H9 (cell line): ENCODE results near the gene CLRN3. TPM values are rescaled to one million over a fixed set of nuclear protein-coding genes. Genes with fewer than 3 reads are reported as not detected.

ENCODE experiments used
- DNase-seq: peaks from one replicate; pipeline ENCODE4 v3.0.0-alpha.2; 2017
- H2AFZ ChIP-seq: one replicate; pipeline ENCODE4 v1.6.1; 2013; ENCODE audit warnings: mild to moderate bottlenecking, low read length, control low read depth, moderate library complexity
- H2AK5ac ChIP-seq: 2 replicates; pipeline ENCODE4 v1.6.1; 2013; ENCODE audit warnings: low read length, control low read depth, mixed read lengths; ENCODE audit not compliant: insufficient read length
- H2BK120ac ChIP-seq: one replicate; pipeline ENCODE4 v1.6.1; 2013; ENCODE audit warnings: low read depth, mild to moderate bottlenecking, low read length, control low read depth, inconsistent platforms; ENCODE audit not compliant: poor library complexity, severe bottlenecking
- H2BK12ac ChIP-seq: 2 replicates; pipeline ENCODE4 v1.6.1; 2013; ENCODE audit warnings: low read length, control low read depth, mixed read lengths, low read depth; ENCODE audit not compliant: insufficient read length
- H2BK15ac ChIP-seq: 2 replicates; pipeline ENCODE4 v1.6.1; 2013; ENCODE audit warnings: low read depth, low read length, control low read depth
- H2BK20ac ChIP-seq: one replicate; pipeline ENCODE4 v1.6.1; 2013; ENCODE audit warnings: low read depth, mild to moderate bottlenecking, low read length, control low read depth, inconsistent platforms; ENCODE audit not compliant: poor library complexity, severe bottlenecking
- H2BK5ac ChIP-seq: 2 replicates; pipeline ENCODE4 v1.6.1; 2013; ENCODE audit warnings: low read length, control low read depth, mixed read lengths; ENCODE audit not compliant: insufficient read length
- H3K14ac ChIP-seq: 2 replicates; pipeline ENCODE4 v1.6.1; 2013; ENCODE audit warnings: low read length, control low read depth; ENCODE audit not compliant: insufficient read depth
- H3K18ac ChIP-seq: 2 replicates; pipeline ENCODE4 v1.6.1; 2013; ENCODE audit warnings: low read depth, mild to moderate bottlenecking, mixed read lengths, low read length, control low read depth; ENCODE audit not compliant: insufficient read length
- H3K23ac ChIP-seq: 2 replicates; pipeline ENCODE4 v1.6.1; 2013; ENCODE audit warnings: low read length, control low read depth, mixed read lengths, low read depth; ENCODE audit not compliant: insufficient read length
- H3K23me2 ChIP-seq: 2 replicates; pipeline ENCODE4 v1.6.1; 2013; ENCODE audit warnings: low read depth, mild to moderate bottlenecking, mixed read lengths, low read length, control low read depth; ENCODE audit not compliant: insufficient read length, poor library complexity, severe bottlenecking
- H3K27ac ChIP-seq: 2 replicates; pipeline ENCODE4 v1.5.1; 2013; ENCODE audit warnings: low read length, control low read depth, mixed read lengths, low read depth; ENCODE audit not compliant: insufficient read length
- H3K27me3 ChIP-seq: 2 replicates; pipeline ENCODE4 v1.6.1; 2013; ENCODE audit warnings: low read length, control low read depth, inconsistent platforms; ENCODE audit not compliant: insufficient read depth
- H3K4ac ChIP-seq: 2 replicates; pipeline ENCODE4 v1.6.1; 2013; ENCODE audit warnings: low read depth, mild to moderate bottlenecking, control low read depth, inconsistent platforms, low read length, moderate library complexity
- H3K4me1 ChIP-seq: 2 replicates; pipeline ENCODE4 v1.6.1; 2013; ENCODE audit warnings: low read length, control low read depth, inconsistent platforms; ENCODE audit not compliant: insufficient read depth
- H3K4me2 ChIP-seq: 2 replicates; pipeline ENCODE4 v1.6.1; 2013; ENCODE audit warnings: low read length, control low read depth, mixed read lengths; ENCODE audit not compliant: insufficient read length, insufficient read depth
- H3K56ac ChIP-seq: 2 replicates; pipeline ENCODE4 v1.6.1; 2013; ENCODE audit warnings: low read depth, mild to moderate bottlenecking, mixed read lengths, low read length, control low read depth; ENCODE audit not compliant: insufficient read length
- H3K79me1 ChIP-seq: 2 replicates; pipeline ENCODE4 v1.6.1; 2013; ENCODE audit warnings: low read depth, mild to moderate bottlenecking, moderate library complexity, low read length, control low read depth, inconsistent platforms; ENCODE audit not compliant: insufficient read depth, poor library complexity, severe bottlenecking
- H3K79me2 ChIP-seq: 2 replicates; pipeline ENCODE4 v1.6.1; 2013; ENCODE audit warnings: low read length, control low read depth, inconsistent platforms; ENCODE audit not compliant: insufficient read depth
- H3K9ac ChIP-seq: 2 replicates; pipeline ENCODE4 v1.6.1; 2013; ENCODE audit warnings: low read length, control low read depth, mixed read lengths; ENCODE audit not compliant: insufficient read length; ENCODE audit errors: extremely low read depth
- H3K9me3 ChIP-seq: one replicate; pipeline ENCODE4 v1.6.1; 2013; ENCODE audit warnings: low read depth, low read length, inconsistent platforms; ENCODE audit not compliant: control insufficient read depth
- H3T11ph ChIP-seq: one replicate; pipeline ENCODE4 v1.6.1; 2013; ENCODE audit warnings: mild to moderate bottlenecking, low read length, control low read depth, inconsistent platforms
- H4K20me1 ChIP-seq: one replicate; pipeline ENCODE4 v1.6.1; 2013; ENCODE audit not compliant: control insufficient read depth, insufficient read length, insufficient read depth
- H4K5ac ChIP-seq: 2 replicates; pipeline ENCODE4 v1.6.1; 2013; ENCODE audit warnings: low read depth, mild to moderate bottlenecking, mixed read lengths, low read length, control low read depth; ENCODE audit not compliant: insufficient read length
- H4K8ac ChIP-seq: replicated peaks from 2 replicates; pipeline ENCODE4 v1.6.1; 2013; ENCODE audit warnings: low read length, control low read depth, mixed read lengths, low read depth; ENCODE audit not compliant: insufficient read length
- H4K91ac ChIP-seq: 2 replicates; pipeline ENCODE4 v1.6.1; 2013; ENCODE audit warnings: low read depth, mild to moderate bottlenecking, moderate library complexity, mixed read lengths, low read length, control low read depth; ENCODE audit not compliant: insufficient read length
- H3K27ac Mint-ChIP-seq, 3 experiments: 2 replicates in 2 of 3; 3 replicates in 1 of 3; pipeline ENCODE4 v1.8.0; 2020 to 2021; ENCODE audit warnings: mixed read lengths in 3 of 3, mild to moderate bottlenecking in 1 of 3, moderate library complexity in 1 of 3
- H3K27me3 Mint-ChIP-seq: 2 replicates; pipeline ENCODE4 v1.8.0; 2021; ENCODE audit warnings: low read depth, mild to moderate bottlenecking, moderate library complexity, mixed read lengths
- H3K36me3 Mint-ChIP-seq, 3 experiments: 2 replicates in 2 of 3; 3 replicates in 1 of 3; pipeline ENCODE4 v1.8.0; 2020 to 2021; ENCODE audit warnings: low read depth in 3 of 3, mixed read lengths in 3 of 3; ENCODE audit not compliant: insufficient read depth in 1 of 3
- H3K4me1 Mint-ChIP-seq, 2 experiments: 2 replicates each; pipeline ENCODE4 v1.8.0; 2020; ENCODE audit warnings: mixed read lengths in 2 of 2
- H3K4me3 Mint-ChIP-seq, 2 experiments: 2 replicates in 1 of 2; 3 replicates in 1 of 2; pipeline ENCODE4 v1.8.0; 2020 to 2021; ENCODE audit warnings: mild to moderate bottlenecking in 2 of 2, mixed read lengths in 2 of 2, moderate library complexity in 1 of 2
- H3K9me3 Mint-ChIP-seq, 2 experiments: 2 replicates in 1 of 2; 3 replicates in 1 of 2; pipeline ENCODE4 v1.8.0; 2020; ENCODE audit warnings: mild to moderate bottlenecking in 2 of 2, mixed read lengths in 2 of 2, moderate library complexity in 1 of 2
- WGBS: extraction: QIAGEN DNeasy Blood & Tissue Kit; methylation state at CpG from one replicate; pipeline ENCODE4 v1.1.7; 2013; ENCODE audit warnings: missing lambda C conversion rate, low lambda C conversion rate, mixed read lengths; ENCODE audit not compliant: insufficient read length; ENCODE audit errors: extremely low coverage; 5-methylcytosine and 5-hydroxymethylcytosine counted together
- total RNA-seq: library from RNA; stranded (reverse); gene quantifications from 2 replicates; pipeline ENCODE4 v1.2.1, GENCODE V29; 2021
- TF ChIP-seq, protein P1 (sequence below): fragments of 200-600 bp; sonication (generic); conservative IDR thresholded peaks from 3 replicates; pipeline ENCODE4 v1.8.0; 2021; ENCODE audit warnings: antibody characterized with exemption, mild to moderate bottlenecking

The CLRN3 gene
- total RNA-seq, 1 experiment from 2014 or later = not detected

GRCh38 chr10:127849921-127850320 is 42.8 kb downstream of the CLRN3 start:
- Histone ChIP-seq H3K27me3 (no peaks in the 10 kb centered on the region), H3K4me2 (no peak overlapping the region), H3K18ac (no peak overlapping the region), H2BK120ac (no peak overlapping the region), H3K4me1 (no peaks in the 10 kb centered on the region), H4K20me1 (no peaks in the 10 kb centered on the region), H3K56ac (no peak overlapping the region), H3K23me2 (peaks cover 4% of the 10 kb centered on the region), H4K91ac (no peak overlapping the region), H3K9me3 (no peaks in the 10 kb centered on the region), H2BK12ac (no peak overlapping the region), H3K27ac (no peak overlapping the region), H3K79me1 (no peaks in the 10 kb centered on the region), H4K8ac (no peak overlapping the region), H3K79me2 (no peaks in the 10 kb centered on the region), H2AK5ac (no peak overlapping the region), H3K14ac (no peak overlapping the region), H2BK5ac (no peak overlapping the region), H4K5ac (no peak overlapping the region), H2BK15ac (no peak overlapping the region), H3K9ac (no peak overlapping the region), H3K4ac (no peak overlapping the region), H2BK20ac (no peak overlapping the region), H2AFZ (no peak overlapping the region), H3T11ph (no peak overlapping the region), H3K23ac (no peak overlapping the region)
- no CpG with 5 or more reads among the region's 8 CpGs for WGBS
- Mint-ChIP-seq H3K36me3 (no peaks in the 10 kb centered on the region), H3K4me1 (peaks cover 7 to 9% of the 10 kb centered on the region in 2 experiments), H3K4me3 (no peak overlapping the region), H3K27ac (no peak overlapping the region; a peak in 1 of 7 replicates), H3K9me3 (no peaks in the 10 kb centered on the region), H3K27me3 (peaks cover 36% of the 10 kb centered on the region)
- DNase-seq = no peak
- TF ChIP-seq, protein P1, sequence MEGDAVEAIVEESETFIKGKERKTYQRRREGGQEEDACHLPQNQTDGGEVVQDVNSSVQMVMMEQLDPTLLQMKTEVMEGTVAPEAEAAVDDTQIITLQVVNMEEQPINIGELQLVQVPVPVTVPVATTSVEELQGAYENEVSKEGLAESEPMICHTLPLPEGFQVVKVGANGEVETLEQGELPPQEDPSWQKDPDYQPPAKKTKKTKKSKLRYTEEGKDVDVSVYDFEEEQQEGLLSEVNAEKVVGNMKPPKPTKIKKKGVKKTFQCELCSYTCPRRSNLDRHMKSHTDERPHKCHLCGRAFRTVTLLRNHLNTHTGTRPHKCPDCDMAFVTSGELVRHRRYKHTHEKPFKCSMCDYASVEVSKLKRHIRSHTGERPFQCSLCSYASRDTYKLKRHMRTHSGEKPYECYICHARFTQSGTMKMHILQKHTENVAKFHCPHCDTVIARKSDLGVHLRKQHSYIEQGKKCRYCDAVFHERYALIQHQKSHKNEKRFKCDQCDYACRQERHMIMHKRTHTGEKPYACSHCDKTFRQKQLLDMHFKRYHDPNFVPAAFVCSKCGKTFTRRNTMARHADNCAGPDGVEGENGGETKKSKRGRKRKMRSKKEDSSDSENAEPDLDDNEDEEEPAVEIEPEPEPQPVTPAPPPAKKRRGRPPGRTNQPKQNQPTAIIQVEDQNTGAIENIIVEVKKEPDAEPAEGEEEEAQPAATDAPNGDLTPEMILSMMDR = no peak
